ENCODE results near the gene TMCC3. TPM values are rescaled to one million over a fixed set of nuclear protein-coding genes. Genes with fewer than 3 reads are reported as not detected.

TMCC3 gene
- total RNA-seq, 4 donors from 2014 or later = 9.2 to 39.6 (median 12.4) TPM

DNA sequence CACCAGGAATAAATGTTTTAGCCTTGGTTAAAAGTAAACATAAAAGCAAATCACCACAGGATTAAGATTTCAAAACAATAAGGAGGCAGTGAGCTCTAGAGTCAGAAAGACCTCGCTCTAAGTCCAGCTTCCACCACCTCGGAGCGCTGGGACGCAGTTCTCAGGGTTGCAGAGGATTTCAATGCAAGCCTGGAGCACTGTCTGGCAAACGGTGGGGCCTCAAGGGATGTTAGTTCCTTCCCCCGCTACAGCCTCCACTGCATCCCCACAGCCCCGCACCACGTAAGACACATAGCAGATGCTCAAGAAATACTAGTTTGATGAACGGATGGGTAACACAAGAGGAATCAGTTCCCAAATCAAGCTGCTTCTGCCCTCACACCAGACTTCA, 39.3 kb upstream of the TMCC3 start:
- TF ChIP-seq, protein P1, sequence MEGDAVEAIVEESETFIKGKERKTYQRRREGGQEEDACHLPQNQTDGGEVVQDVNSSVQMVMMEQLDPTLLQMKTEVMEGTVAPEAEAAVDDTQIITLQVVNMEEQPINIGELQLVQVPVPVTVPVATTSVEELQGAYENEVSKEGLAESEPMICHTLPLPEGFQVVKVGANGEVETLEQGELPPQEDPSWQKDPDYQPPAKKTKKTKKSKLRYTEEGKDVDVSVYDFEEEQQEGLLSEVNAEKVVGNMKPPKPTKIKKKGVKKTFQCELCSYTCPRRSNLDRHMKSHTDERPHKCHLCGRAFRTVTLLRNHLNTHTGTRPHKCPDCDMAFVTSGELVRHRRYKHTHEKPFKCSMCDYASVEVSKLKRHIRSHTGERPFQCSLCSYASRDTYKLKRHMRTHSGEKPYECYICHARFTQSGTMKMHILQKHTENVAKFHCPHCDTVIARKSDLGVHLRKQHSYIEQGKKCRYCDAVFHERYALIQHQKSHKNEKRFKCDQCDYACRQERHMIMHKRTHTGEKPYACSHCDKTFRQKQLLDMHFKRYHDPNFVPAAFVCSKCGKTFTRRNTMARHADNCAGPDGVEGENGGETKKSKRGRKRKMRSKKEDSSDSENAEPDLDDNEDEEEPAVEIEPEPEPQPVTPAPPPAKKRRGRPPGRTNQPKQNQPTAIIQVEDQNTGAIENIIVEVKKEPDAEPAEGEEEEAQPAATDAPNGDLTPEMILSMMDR (IDR thresholded peaks at IDR 0.05) = no peak
- DNase-seq (ENCODE audit: low spot score) (no peak), ATAC-seq (ENCODE audit: low FRiP score) (peak; percentile 25)

DNA sequence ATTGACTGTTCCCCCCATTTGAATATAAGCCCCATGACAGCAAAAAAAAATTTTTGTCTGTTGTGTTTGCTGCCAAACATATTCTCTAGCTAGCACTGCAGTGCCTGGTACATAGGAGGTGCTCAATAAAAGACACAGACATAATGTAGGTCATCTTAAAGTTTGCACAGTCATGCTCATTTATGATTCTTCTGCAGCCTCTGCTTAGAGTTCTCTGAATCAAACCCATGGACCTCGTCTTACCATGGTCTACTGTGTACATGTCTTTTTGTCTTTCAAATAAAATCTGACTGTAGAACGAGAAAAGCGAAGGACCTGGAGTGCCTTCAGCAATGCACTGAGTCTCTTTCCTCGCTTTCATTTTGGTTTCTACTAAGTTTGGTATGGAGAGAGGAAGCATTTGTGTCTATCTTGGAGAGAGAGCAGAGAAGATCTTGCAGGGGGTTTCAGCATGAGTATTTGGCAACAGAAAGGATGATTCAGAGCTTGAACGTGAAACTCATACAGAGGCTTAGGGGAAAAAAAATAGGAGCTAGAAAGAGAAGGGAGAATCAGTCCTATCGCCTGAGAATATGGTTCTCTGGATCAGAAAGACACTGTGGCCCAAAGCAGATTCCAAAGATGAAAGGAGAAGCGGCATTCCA, 38.8 kb upstream of the TMCC3 start:
- TF ChIP-seq, protein P1 (IDR thresholded peaks at IDR 0.05) = no peak
- DNase-seq (ENCODE audit: low spot score) = no peak
- peak; percentile 78 for ATAC-seq (ENCODE audit: low FRiP score)

DNA sequence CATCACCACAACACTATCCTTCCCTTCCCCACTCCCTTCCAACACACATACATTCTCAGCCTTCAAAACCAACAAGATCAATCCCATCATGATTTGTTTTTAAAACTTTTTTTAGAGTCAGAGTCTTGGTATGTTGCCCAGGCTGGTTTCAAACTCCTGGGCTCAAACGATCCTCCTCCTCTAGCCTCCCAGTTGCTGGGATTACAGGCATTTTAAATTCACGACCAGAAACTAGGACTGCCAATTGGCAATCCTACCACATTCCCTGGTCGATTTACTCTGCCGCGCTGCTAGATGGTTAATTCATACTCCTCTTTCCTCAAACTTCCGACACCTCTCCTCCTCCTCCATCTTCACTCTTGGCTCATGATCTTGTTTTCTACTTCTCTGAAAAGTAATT, 37.5 kb upstream of the TMCC3 start:
- peak; percentile 26 for ATAC-seq (ENCODE audit: low FRiP score)
- no peak for DNase-seq (ENCODE audit: low spot score)
- TF ChIP-seq, protein P1 (IDR thresholded peaks at IDR 0.05) = no peak

DNA sequence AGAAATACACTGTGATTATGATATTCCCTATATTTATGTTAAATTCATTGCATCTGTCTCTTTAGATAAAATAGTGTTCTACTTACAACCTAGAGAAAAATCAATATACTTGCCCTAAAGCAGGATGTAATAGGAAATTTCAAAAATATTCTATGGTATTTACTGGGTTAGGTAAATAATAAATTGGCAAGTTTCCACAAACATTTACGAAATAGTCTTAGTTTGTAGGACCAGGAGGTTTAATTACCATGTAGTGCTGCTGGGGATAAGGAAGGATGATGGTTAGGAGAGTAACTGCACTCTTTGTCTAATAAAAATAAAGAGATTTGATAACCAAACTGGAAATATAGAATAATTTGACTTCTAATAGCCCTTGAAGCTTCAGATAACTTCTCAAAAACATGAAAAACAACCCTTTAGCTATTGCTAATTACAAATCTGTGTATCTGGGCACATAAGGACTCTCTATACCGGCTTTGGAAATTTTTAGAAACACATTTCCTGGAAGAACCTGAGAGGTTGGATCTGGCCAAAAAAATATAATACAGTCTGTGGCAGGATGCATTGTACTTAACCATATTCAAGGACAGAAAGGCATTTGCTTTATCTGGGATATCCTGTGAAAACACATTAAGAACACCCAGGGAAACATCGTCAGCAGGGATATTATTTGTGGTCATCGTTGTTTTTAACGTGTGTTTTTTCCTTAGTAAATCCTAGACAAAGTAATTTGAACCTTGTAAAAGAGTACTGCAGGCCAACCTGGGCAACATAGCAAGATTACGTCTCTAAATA, 36.7 kb upstream of the TMCC3 start:
- ATAC-seq (ENCODE audit: low FRiP score) (no peak), DNase-seq (ENCODE audit: low spot score) (no peak)
- TF ChIP-seq, protein P1 (IDR thresholded peaks at IDR 0.05) = no peak

DNA sequence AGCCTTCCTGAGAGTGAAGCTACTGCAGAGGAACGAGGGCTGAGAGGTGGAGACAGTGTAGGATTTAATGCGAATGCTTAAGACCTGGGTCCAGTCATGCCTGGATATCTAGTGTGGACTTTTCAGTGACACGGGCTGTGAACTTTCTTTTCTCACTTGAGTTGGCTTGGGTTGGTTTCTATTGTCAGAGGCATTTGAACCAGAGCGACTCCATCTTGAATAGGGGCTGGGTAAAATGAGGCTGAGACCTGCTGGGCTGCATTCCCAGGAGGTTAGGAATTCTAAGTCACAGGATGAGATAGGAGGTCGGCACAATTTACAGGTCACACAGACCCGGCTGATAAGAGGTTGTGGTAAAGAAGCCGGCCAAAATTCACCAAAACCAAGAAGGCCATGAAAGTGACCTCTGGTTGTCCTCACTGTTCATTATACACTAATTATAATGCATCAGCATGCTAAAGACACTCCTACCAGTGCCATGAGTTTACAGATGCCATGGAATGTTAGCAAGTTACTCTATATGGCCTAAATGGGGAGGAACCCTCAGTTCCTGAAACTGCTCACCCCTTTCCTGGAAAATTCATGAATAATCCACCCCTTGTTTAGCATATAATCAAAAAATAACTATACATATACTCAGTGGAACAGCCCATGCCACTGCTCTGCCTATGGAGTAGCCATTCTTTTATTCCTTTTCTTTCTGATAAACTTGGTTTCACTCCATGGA, 34.2 kb upstream of the TMCC3 start:
- DNase-seq (ENCODE audit: low spot score) (no peak), ATAC-seq (ENCODE audit: low FRiP score) (no peak)
- TF ChIP-seq, protein P1 (IDR thresholded peaks at IDR 0.05) = no peak

DNA sequence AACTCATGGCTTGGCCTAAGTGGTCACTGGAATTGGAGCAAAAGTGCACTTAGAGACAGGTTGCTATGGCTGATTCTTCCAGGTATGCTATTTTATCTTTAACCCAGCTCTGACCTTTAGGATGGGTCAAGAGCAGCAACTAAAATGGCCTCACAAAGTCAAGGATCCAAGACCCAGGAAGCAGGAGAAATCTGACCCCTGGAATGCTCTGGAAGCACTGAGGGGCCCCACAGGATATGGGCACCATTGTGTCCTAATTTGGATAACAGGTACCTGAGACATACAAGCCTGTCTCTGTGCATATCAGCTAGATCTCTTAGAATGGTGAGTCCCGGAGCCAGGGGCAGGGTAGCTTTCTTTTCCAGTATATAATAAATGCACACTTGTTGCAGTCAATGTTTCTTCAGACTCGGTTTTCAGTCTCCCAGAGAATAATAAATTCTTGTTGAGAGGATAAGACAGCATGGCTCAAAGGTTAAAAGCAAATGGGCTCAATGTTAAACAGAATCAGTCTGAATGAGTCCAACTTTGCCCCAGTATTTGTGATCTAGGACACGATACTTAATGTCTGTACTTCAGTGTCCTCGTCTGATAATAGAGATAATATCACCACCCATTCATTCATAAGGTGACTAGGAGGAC, 29.3 kb upstream of the TMCC3 start:
- ATAC-seq (ENCODE audit: low FRiP score) (no peak), DNase-seq (ENCODE audit: low spot score) (no peak)
- TF ChIP-seq, protein P1 (IDR thresholded peaks at IDR 0.05) = no peak
